Stimulated activated CD8-positive, alpha-beta memory T cell treated with anti-CD3 and anti-CD28 coated beads, Interleukin-7, amount 100 ng/mL, for 24 hours (primary cell): Measurements from ENCODE around the gene GNG7.
"Not testable (repeated sequence)": the region's sequence is repeated elsewhere in the genome, so short reads cannot be mapped to it uniquely, and the experiment has no call there.

Source experiments
- DNase-seq: peaks from one replicate; pipeline ENCODE4 v3.0.0-alpha.2; 2020; ENCODE audit warnings: low read depth

GNG7 gene

GRCh38 chr19:2483484-2484151 lies 218.9 kb downstream of the GNG7 start:
- no peak for DNase-seq

DNA sequence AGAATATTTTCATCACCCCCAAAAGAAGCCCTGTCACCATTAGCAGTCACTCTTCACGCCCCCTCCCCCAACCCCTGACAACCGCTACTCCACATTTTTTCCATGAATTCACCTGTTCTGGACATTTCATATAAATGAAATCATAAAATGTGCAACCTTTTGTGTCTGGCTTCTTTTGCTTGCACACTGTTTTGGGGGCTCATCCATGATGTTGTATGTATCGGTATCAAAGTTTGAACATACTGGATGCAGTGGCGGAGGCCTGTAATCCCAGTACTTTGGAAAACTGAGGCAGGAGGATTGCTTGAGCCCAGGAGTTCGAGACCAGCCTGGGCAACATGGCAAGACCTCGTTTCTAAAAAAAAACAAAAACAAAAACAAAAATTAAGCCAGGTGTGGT lies 219.4 kb downstream of the GNG7 start:
- DNase-seq = no peak

DNA sequence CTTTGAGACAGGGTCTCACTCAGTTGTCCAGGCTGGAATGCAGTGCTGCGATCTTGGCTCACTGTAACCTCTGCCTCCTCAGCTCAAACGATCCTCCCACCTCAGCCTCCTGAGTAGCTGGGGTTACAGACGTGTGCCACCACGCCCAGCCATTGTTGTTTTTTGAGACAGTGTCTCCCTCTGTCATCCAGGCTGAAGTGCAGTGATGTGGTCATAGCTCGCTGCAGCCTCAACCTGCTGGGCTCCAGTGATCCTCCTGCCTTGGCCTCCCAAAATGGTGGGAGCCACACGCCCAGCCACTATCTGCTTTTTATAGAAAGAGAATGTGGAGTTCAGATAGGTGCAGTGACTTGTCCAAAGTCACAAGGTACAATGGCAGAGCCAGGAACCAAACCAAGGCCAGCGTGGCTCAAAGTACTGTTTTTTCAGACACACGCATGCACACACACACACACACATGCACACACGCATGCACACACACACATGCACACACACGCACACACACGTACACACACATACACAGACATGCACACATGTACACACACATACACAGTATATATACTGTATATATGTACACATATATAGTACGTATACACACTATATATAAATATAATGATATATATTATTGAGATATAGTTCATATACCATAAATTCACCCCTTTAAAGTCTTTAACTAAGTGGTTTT lies 220.0 kb downstream of the GNG7 start:
- DNase-seq = no peak

DNA sequence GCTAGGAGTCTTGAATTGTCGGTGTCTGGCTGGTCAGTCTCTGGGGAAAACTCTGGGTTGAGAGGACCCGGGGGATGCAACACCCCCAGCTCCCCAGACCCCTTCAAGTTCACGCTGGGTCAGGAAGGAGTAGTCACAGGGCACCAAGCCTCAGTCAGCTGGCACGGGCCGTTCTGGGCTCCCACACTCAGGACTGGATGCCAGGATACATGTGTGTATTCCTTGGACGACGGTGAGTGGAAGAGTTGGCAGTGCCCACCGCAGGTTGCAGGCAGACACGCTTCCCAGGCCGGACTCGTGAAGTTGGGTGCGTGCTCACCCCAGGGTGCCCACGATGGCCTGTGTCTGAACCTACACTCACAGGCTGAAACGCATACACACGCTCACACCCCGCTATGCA lies 221.0 kb downstream of the GNG7 start:
- DNase-seq = no peak

GRCh38 chr19:2479556-2480194 lies 222.8 kb downstream of the GNG7 start:
- DNase-seq = no peak

- no peak for DNase-seq
Measured at GRCh38 chr19:2478756-2479555, 223.5 kb downstream of the GNG7 start.

- DNase-seq = no peak
Measured at GRCh38 chr19:2478278-2478755, 224.2 kb downstream of the GNG7 start.

DNA sequence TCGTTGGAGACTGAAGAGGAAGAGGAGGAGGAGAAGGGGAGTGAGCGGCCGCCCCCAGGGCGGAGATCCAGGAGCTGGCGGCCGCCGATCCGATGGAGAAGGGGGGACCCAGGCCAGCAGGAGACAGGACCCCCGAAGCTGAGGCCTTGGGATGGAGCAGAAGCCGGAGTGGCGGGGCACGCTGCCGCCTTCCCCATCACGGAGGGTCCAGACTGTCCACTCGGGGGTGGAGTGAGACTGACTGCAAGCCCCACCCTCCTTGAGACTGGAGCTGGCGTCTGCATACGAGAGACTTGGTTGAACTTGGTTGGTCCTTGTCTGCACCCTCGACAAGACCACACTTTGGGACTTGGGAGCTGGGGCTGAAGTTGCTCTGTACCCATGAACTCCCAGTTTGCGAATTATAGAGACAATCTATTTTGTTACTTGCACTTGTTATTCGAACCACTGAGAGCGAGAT lies 224.7 kb downstream of the GNG7 start:
- no peak for DNase-seq

DNA sequence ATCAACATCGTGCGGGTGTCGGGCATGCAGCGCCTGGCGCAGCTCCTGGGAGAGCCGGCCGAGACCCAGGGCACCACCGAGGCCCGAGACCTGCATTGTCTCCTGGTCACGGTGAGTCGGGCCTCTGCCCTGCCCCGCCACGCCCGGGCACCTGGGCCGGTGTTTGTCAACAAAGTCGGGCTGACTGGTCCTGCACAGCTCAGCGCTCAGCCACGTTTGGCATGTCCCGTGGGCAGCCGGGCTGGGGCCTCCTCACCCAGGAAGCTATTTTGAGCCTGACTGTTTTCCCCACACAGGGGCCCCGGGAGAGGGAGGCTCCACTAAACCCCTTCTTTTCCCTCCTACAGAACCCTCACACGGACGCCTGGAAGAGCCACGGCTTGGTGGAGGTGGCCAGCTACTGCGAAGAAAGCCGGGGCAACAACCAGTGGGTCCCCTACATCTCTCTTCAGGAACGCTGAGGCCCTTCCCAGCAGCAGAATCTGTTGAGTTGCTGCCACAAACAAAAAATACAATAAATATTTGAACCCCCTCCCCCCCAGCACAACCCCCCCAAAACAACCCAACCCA lies 225.3 kb downstream of the GNG7 start:
- no peak for DNase-seq

GRCh38 chr19:2476451-2477140 lies 225.9 kb downstream of the GNG7 start:
- DNase-seq = no peak

DNA sequence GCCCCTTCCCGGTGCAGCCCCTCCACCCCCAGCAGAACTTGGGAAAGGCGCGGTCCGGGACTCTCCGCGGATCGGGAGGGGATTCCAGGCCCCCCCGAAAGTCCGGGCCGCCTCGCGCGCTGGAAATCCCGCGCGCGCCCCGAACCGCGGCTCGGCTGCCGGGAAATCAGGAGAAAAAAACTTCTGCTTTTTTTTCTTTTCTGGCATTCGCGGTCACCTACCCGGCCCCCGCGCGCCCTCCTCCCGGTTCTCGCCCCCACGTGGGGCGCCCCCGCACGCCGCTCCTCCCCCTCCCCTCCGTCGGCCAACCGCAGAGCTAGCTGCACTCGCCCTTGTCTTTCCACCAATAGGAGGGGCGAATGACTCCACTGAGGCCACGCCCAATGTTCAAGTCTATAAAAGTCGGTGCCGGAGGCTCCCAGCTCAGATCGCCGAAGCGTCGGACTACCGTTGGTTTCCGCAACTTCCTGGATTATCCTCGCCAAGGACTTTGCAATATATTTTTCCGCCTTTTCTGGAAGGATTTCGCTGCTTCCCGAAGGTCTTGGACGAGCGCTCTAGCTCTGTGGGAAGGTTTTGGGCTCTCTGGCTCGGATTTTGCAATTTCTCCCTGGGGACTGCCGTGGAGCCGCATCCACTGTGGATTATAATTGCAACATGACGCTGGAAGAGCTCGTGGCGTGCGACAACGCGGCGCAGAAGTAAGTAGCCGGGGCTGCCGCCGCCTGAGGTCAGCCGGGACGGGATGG lies 226.6 kb downstream of the GNG7 start, which contains the start of gene GADD45B:
Gene GADD45B, plus strand, starts transcription at position 426 of the 749 bp plus-strand sequence. Its CDS starts 232 bp downstream, at position 658.
- DNase-seq = peak; percentile 94

GRCh38 chr19:2475018-2475701 lies 227.3 kb downstream of the GNG7 start:
- no peak for DNase-seq

DNA sequence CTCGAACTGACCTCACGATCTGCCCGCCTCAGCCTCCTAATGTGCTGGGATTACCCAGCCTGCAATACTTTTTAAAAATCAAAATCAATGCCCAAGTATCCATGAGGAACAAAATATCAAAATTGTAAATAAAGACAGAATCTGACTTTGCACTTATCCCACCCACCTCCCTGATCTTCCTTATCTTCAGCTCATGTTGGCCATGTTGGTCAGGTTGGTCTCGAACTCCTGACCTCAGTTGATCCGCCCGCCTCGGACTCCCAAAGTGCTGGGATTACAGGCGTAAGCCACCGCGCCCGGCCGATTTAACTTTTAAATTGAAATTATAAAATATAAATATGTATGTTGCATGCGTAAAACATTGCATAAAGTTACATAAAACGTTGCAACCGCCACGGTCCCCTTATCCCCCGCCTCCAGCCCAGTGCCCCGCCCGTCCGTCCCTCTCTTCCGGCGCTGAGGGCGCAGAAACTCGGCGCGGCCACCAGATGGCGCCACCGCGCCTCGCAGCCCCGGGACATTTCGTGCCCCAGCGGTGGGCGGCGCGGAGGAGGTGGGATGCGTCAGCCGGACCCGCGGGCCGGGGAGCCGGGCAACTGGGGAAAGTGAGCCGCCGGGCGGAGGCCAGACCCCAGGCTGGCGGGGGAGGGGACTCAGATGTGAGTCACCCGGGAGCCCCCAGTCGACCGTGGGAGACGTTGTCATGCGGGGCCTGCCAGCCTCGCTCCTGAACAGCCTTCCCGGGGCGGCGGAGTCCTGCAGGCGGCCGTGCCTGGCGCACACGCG lies 228.1 kb downstream of the GNG7 start:
- peak; percentile 79 for DNase-seq

DNA sequence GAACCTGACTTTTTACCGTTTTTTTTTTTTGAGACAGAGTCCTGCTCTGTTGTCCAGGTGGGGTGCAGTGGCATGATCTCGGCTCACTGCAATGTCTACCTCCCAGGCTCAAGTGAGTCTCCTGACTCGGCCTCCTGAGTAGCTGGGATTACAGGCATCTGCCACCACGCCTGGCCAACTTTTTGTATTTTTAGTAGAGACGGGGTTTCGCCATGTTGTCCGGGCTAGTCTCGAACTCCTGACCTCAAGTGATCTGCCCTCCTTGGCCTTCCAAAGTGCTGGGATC lies 232.6 kb downstream of the GNG7 start:
- DNase-seq = not testable (repeated sequence)

GRCh38 chr19:2469102-2469914 lies 233.2 kb downstream of the GNG7 start:
- no peak for DNase-seq

GRCh38 chr19:2468596-2468995 lies 233.9 kb downstream of the GNG7 start:
- no peak for DNase-seq

GRCh38 chr19:2464389-2464788 lies 238.1 kb downstream of the GNG7 start:
- no peak for DNase-seq

GRCh38 chr19:2463694-2464093 lies 238.8 kb downstream of the GNG7 start:
- DNase-seq = not testable (repeated sequence)
